Activated CD4-positive, alpha-beta memory T cell treated with anti-CD3 and anti-CD28 coated beads, Interleukin-2, amount 10 ng/mL, durations not matched to agents 7 days and 5 days (primary cell): ENCODE data around the gene STUM. TPM values are rescaled to one million over a fixed set of nuclear protein-coding genes. Genes with fewer than 3 reads are reported as not detected.

Experiments used
- CTCF ChIA-PET: fragments of 350-600 bp; sonication (Branson Sonifier 250); formaldehyde crosslinking; loops from one replicate; lab custom pipeline; 2021; ENCODE audit warnings: antibody characterized with exemption, inconsistent platforms; lab: Charles Lee
- POLR2A ChIA-PET: fragments of 350-600 bp; sonication (Branson Sonifier 250); formaldehyde crosslinking; loops from one replicate; lab custom pipeline; 2021; ENCODE audit warnings: antibody characterized with exemption; lab: Charles Lee
- DNase-seq: peaks from one replicate; pipeline ENCODE4 v3.0.0-alpha.2; 2020
- H3K27ac Mint-ChIP-seq: one replicate; pipeline ENCODE4 v1.8.0; 2021; ENCODE audit warnings: mild to moderate bottlenecking, mixed read lengths
- H3K27me3 Mint-ChIP-seq: one replicate; pipeline ENCODE4 v1.8.0; 2021; ENCODE audit warnings: mixed read lengths
- H3K36me3 Mint-ChIP-seq: one replicate; pipeline ENCODE4 v1.8.0; 2021; ENCODE audit warnings: low read depth, mixed read lengths
- H3K4me1 Mint-ChIP-seq: one replicate; pipeline ENCODE4 v1.8.0; 2021; ENCODE audit warnings: mixed read lengths
- H3K4me3 Mint-ChIP-seq: one replicate; pipeline ENCODE4 v1.8.0; 2021; ENCODE audit warnings: mild to moderate bottlenecking, mixed read lengths
- H3K9me3 Mint-ChIP-seq: one replicate; pipeline ENCODE4 v1.8.0; 2021; ENCODE audit warnings: mixed read lengths
- total RNA-seq, 2 experiments: library from RNA; stranded (reverse); gene quantifications; one replicate each; pipeline ENCODE4 v1.2.3, GENCODE V29; 2021

STUM gene
- total RNA-seq, 2 experiments from 2014 or later: not detected

GRCh38 chr1:226524547-226524946 is 24.0 kb upstream of the STUM start:
- H3K27ac Mint-ChIP-seq: no peak overlapping the region
- H3K36me3 Mint-ChIP-seq: no peaks in the 10 kb centered on the region
- peaks cover 6% of the 10 kb centered on the region for H3K27me3 Mint-ChIP-seq
- H3K4me1 Mint-ChIP-seq: no peaks in the 10 kb centered on the region
- ChIA-PET CTCF (interaction anchor here (0.9 to 1.3 kb wide), 3 partner anchors 46 to 102 kb away, joined by 3 read pairs; no protein-coding TSS in a partner anchor), POLR2A (no interaction called here)
- H3K4me3 Mint-ChIP-seq: no peak overlapping the region
- no peaks in the 10 kb centered on the region for H3K9me3 Mint-ChIP-seq
- DNase-seq: no peak

GRCh38 chr1:226525750-226526149 is 22.8 kb upstream of the STUM start:
- Mint-ChIP-seq H3K36me3 (no peaks in the 10 kb centered on the region), H3K9me3 (no peaks in the 10 kb centered on the region), H3K27ac (no peak overlapping the region), H3K27me3 (peaks cover 11% of the 10 kb centered on the region), H3K4me1 (no peaks in the 10 kb centered on the region), H3K4me3 (no peak overlapping the region)
- ChIA-PET POLR2A (no interaction called here), CTCF (no interaction called here)
- DNase-seq: no peak

GRCh38 chr1:226526801-226527595 is 21.6 kb upstream of the STUM start:
- H3K36me3 Mint-ChIP-seq: no peaks in the 10 kb centered on the region
- H3K4me1 Mint-ChIP-seq: no peaks in the 10 kb centered on the region
- no peaks in the 10 kb centered on the region for H3K9me3 Mint-ChIP-seq
- no peak for DNase-seq
- CTCF ChIA-PET: no interaction called here
- POLR2A ChIA-PET: no interaction called here
- H3K4me3 Mint-ChIP-seq: no peak overlapping the region
- peaks cover 18% of the 10 kb centered on the region for H3K27me3 Mint-ChIP-seq
- H3K27ac Mint-ChIP-seq: no peak overlapping the region

DNA sequence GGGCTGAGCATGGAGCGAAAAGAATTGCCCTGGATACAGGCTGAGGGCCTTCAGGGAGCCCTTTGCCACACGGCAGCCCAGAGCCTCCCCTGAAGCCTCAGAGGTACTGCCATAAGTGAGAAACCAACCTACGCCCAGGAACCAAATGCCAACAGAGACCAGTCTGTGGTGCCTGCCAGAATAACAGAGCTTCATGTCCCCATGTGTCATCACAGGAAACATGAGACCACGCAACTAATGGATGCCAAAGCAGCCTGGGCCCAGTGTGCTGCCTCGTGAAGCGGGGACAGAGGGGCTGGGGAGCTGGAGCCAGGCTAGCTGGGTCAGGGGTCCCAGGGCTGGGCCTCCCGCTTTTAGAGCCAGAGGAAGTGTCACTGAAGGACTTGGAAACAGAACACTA is 18.7 kb upstream of the STUM start:
- Mint-ChIP-seq H3K27me3 (peaks cover 12% of the 10 kb centered on the region), H3K27ac (no peak overlapping the region), H3K4me1 (no peaks in the 10 kb centered on the region), H3K9me3 (no peaks in the 10 kb centered on the region), H3K36me3 (no peaks in the 10 kb centered on the region), H3K4me3 (no peak overlapping the region)
- ChIA-PET CTCF (no interaction called here), POLR2A (no interaction called here)
- DNase-seq: no peak

GRCh38 chr1:226530591-226530990 is 18.0 kb upstream of the STUM start:
- ChIA-PET CTCF (no interaction called here), POLR2A (no interaction called here)
- Mint-ChIP-seq H3K27ac (no peak overlapping the region), H3K4me1 (no peaks in the 10 kb centered on the region), H3K4me3 (no peak overlapping the region), H3K27me3 (peaks cover 12% of the 10 kb centered on the region), H3K9me3 (no peaks in the 10 kb centered on the region), H3K36me3 (no peaks in the 10 kb centered on the region)
- no peak for DNase-seq

GRCh38 chr1:226531360-226532093 is 17.0 kb upstream of the STUM start:
- Mint-ChIP-seq H3K4me1 (no peaks in the 10 kb centered on the region), H3K4me3 (no peak overlapping the region), H3K36me3 (no peaks in the 10 kb centered on the region), H3K27me3 (peaks cover 12% of the 10 kb centered on the region), H3K9me3 (no peaks in the 10 kb centered on the region), H3K27ac (no peak overlapping the region)
- ChIA-PET POLR2A (no interaction called here), CTCF (no interaction called here)
- no peak for DNase-seq

DNA sequence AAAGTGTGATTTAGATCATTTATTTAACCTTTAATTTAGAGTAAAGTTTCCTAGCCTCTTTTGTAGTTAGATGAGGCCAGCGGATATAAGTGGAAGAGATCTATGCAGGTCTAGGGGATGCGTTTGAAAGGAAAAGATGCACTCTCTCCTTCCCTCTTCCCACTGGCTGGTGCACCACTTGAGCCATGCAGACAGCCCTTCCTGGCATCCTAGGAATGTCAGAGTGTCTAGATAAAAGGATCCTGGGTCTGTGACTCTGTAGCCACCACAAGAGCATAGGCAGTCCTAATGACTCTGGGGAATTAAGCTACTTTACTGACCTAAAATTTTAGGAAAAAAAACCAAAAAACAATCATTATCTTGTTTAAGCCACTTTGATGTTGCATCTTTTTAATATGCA is 16.0 kb upstream of the STUM start:
- Mint-ChIP-seq H3K27ac (no peak overlapping the region), H3K4me3 (no peak overlapping the region), H3K9me3 (no peaks in the 10 kb centered on the region), H3K4me1 (no peaks in the 10 kb centered on the region), H3K27me3 (peaks cover 12% of the 10 kb centered on the region), H3K36me3 (no peaks in the 10 kb centered on the region)
- ChIA-PET POLR2A (no interaction called here), CTCF (no interaction called here)
- DNase-seq: no peak

DNA sequence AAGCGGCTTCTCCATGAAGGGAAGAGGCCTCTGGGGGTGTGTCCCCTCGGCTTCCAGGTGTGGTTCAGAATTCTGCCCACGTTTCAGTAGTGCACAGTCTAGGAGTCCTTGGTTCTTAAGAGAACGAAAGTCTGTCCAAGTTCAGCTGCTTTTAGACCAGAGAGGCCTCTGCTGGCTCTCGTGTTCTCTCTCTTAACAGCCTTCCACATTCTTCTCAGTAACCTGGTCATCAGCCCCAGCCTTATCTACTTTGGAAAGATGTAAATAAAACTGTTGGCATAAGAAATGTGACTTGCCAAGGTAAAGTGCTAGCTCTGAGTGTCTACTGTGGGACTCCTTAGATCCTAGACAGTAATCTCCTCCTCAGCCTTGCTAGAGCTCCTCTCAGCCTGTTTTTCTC is 15.3 kb upstream of the STUM start:
- Mint-ChIP-seq H3K27me3 (peaks cover 12% of the 10 kb centered on the region), H3K27ac (no peak overlapping the region), H3K4me3 (no peak overlapping the region), H3K36me3 (no peaks in the 10 kb centered on the region), H3K4me1 (no peaks in the 10 kb centered on the region), H3K9me3 (no peaks in the 10 kb centered on the region)
- no peak for DNase-seq
- POLR2A ChIA-PET: no interaction called here
- CTCF ChIA-PET: no interaction called here

DNA sequence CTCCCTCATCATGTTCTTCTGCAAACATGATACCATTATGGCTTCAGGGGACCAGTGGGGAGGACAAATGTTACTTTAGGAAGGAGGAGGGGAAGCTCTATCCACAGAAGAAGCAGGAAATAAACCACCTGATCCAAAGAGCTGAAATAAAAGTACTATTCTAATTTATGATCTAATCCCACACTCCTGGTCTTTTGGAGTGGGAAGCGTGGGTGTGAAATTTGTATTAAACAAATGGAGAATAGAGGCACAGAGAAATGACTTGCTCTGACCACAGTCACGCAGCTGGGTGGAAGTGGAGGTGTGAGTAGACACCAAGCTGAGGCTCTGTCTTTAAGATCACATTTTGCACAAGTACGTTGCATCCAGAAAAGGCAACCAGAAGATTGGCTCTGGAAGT is 14.5 kb upstream of the STUM start:
- Mint-ChIP-seq H3K9me3 (no peaks in the 10 kb centered on the region), H3K27ac (no peak overlapping the region), H3K27me3 (peaks cover 14% of the 10 kb centered on the region), H3K36me3 (no peaks in the 10 kb centered on the region), H3K4me1 (no peaks in the 10 kb centered on the region), H3K4me3 (no peak overlapping the region)
- DNase-seq: no peak
- CTCF ChIA-PET: interaction anchor here (1.4 kb wide), 1 partner anchor 14 kb away, joined by 4 read pairs; the partner anchor contains the start of gene STUM
- POLR2A ChIA-PET: no interaction called here

DNA sequence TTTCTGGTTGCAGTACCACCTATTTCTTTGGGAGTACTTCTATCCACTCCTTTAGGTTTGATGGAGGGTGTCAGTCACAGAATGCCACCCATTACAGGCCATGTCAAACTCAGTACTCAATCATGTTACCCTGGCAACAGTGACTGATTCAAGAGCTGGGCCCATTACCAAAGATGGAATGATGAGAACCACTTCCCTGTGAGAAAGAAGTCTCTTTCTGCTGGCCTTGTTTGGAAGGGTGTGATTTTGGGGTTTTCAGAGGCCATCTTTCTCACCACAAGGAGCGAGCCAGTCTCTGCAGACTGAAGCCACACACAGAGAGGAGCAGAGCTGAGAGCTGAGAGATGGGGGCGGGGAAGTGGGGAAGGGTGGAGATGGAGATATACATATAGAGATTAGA is 13.9 kb upstream of the STUM start:
- Mint-ChIP-seq H3K36me3 (no peaks in the 10 kb centered on the region), H3K27me3 (peaks cover 14% of the 10 kb centered on the region), H3K4me3 (no peak overlapping the region), H3K27ac (no peak overlapping the region), H3K9me3 (no peaks in the 10 kb centered on the region), H3K4me1 (no peaks in the 10 kb centered on the region)
- no peak for DNase-seq
- POLR2A ChIA-PET: interaction anchor here (1.2 kb wide), 1 partner anchor 90 kb away, joined by 3 read pairs; no protein-coding TSS in a partner anchor
- CTCF ChIA-PET: interaction anchor here (1.4 kb wide), 1 partner anchor 14 kb away, joined by 4 read pairs; the partner anchor contains the start of gene STUM

DNA sequence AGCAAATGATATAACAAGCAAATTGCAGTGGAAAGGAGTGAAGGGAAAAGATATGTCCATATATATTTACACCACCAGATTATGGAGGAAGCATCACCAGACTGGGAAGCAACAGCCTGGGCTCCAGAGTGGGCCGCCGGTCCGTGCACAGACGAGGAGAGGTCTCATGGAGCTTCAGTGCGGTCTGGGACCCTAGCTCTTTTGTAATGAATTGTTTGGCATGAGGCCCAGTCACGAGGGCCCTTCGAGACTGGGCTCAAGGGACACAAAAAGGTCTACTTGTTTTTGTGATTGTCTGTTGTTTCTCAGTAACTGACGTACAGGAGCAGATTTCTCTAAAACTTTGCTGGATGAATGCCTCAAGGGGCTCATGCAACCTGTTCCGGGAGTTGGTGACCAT is 12.9 kb upstream of the STUM start:
- H3K9me3 Mint-ChIP-seq: no peaks in the 10 kb centered on the region
- H3K4me3 Mint-ChIP-seq: no peak overlapping the region
- ChIA-PET POLR2A (interaction anchor here (1.2 kb wide), 1 partner anchor 91 kb away, joined by 3 read pairs; no protein-coding TSS in a partner anchor), CTCF (no interaction called here)
- DNase-seq: no peak
- H3K36me3 Mint-ChIP-seq: no peaks in the 10 kb centered on the region
- H3K27me3 Mint-ChIP-seq: peaks cover 9% of the 10 kb centered on the region
- H3K4me1 Mint-ChIP-seq: no peaks in the 10 kb centered on the region
- H3K27ac Mint-ChIP-seq: no peak overlapping the region

DNA sequence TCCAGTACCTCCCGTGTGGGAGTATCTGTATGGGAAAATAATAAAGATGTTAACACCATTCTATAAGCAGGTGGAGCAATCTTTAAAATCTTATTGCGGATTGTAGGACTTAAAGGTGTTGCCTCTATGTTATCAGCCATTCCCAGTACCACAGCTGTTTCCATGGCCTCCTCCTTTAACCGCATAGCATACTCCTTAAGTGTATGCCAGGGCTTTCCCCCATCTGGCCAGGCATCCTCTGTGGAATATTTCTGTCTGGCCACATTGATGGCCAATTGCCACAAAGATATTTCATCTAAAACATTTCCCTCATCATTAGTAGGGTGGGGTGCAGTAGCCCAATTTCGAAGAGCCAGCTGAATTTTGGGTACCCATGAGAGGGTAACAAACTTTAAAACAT is 7.3 kb upstream of the STUM start:
- Mint-ChIP-seq H3K36me3 (no peaks in the 10 kb centered on the region), H3K4me3 (no peak overlapping the region), H3K9me3 (no peaks in the 10 kb centered on the region), H3K4me1 (no peaks in the 10 kb centered on the region), H3K27ac (no peak overlapping the region), H3K27me3 (peaks cover 17% of the 10 kb centered on the region)
- no peak for DNase-seq
- ChIA-PET POLR2A (no interaction called here), CTCF (interaction anchor here (1.4 to 1.5 kb wide), 2 partner anchors 15 to 116 kb away, joined by 3 to 4 read pairs; no protein-coding TSS in a partner anchor)
